ENCODE data around the gene CLDN19. TPM values are rescaled to one million over a fixed set of nuclear protein-coding genes. Genes with fewer than 3 reads are reported as not detected.

The CLDN19 gene
- not detected for total RNA-seq

GRCh38 chr1:42739753-42740700 lies at the start of gene CLDN19:
Gene CLDN19, minus strand, starts transcription at chr1:42740236. Its CDS starts 173 bp downstream, at chr1:42740063.

GRCh38 chr1:42784946-42785693 lies 45.1 kb upstream of the CLDN19 start, which contains the start of gene TMEM269:
Gene TMEM269, plus strand, starts transcription at chr1:42784991. Its CDS starts 4,903 bp downstream, at chr1:42789894.

GRCh38 chr1:42766741-42767509 lies 26.9 kb upstream of the CLDN19 start, which contains the start of the genes C1orf50 and P3H1:
Gene C1orf50, plus strand, starts transcription at chr1:42767249. Its CDS starts 63 bp downstream, at chr1:42767312.
Gene P3H1, minus strand, starts transcription at chr1:42767028. Its CDS starts 57 bp downstream, at chr1:42766971.

Other genes starting within 250 kb of the CLDN19 start
- gene PPIH, start 81.8 kb downstream of the CLDN19 start, total RNA-seq = 10 to 100 TPM; 24.4 to 34.3 TPM
- 100 to 1,000 TPM; 365 to 602 TPM for gene YBX1, start 57.8 kb downstream of the CLDN19 start, total RNA-seq
- 10 to 100 TPM; 44.0 to 66.3 TPM for gene P3H1, start 26.8 kb upstream of the CLDN19 start, total RNA-seq
- 1 to 10 TPM; 2.1 to 2.3 TPM for gene C1orf50, start 27.0 kb upstream of the CLDN19 start, total RNA-seq
- gene TMEM269, start 44.8 kb upstream of the CLDN19 start, total RNA-seq = not detected
- 1 to 10 TPM; 3.3 to 8.6 TPM for gene ERMAP, start 76.9 kb upstream of the CLDN19 start, total RNA-seq
- 10 to 100 TPM in 1 of 2 donors, 1 to 10 TPM in 1; 5.2 to 10.3 TPM for gene SVBP, start 77.2 kb upstream of the CLDN19 start, total RNA-seq
- gene ZNF691, start 106.4 kb upstream of the CLDN19 start, total RNA-seq = 1 to 10 TPM; 5.9 to 9.7 TPM
- 10 to 100 TPM; 19.3 to 53.3 TPM for gene SLC2A1, start 218.6 kb upstream of the CLDN19 start, total RNA-seq

Data from melanocyte of skin (primary cell).